ENCODE measurements around the gene STK4.

STK4 gene

DNA sequence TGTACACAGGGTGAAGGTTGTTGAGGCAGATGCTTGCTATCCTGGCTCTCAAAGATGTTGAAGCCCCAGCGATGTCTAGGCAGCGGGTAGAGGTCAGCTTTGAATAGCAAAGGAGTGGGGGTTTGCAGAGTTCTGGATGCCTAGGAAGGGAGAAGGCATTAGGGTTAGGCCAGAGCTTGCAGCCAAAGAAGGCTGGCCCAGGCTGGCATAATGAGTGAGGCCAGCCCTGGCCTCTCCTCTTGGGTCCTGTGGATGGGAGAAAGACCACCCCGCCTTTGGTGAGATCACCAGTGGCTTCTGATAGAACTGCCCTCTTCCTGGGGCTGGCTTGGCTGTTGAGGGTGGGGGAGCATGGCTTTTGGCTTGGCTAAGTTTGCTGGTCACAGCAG lies 149.1 kb downstream of the STK4 start:
- H3K4me3 ChIP-seq = no peak overlapping the region
- TF ChIP-seq, protein P1, sequence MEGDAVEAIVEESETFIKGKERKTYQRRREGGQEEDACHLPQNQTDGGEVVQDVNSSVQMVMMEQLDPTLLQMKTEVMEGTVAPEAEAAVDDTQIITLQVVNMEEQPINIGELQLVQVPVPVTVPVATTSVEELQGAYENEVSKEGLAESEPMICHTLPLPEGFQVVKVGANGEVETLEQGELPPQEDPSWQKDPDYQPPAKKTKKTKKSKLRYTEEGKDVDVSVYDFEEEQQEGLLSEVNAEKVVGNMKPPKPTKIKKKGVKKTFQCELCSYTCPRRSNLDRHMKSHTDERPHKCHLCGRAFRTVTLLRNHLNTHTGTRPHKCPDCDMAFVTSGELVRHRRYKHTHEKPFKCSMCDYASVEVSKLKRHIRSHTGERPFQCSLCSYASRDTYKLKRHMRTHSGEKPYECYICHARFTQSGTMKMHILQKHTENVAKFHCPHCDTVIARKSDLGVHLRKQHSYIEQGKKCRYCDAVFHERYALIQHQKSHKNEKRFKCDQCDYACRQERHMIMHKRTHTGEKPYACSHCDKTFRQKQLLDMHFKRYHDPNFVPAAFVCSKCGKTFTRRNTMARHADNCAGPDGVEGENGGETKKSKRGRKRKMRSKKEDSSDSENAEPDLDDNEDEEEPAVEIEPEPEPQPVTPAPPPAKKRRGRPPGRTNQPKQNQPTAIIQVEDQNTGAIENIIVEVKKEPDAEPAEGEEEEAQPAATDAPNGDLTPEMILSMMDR (IDR thresholded peaks at IDR 0.05) = no peak

DNA sequence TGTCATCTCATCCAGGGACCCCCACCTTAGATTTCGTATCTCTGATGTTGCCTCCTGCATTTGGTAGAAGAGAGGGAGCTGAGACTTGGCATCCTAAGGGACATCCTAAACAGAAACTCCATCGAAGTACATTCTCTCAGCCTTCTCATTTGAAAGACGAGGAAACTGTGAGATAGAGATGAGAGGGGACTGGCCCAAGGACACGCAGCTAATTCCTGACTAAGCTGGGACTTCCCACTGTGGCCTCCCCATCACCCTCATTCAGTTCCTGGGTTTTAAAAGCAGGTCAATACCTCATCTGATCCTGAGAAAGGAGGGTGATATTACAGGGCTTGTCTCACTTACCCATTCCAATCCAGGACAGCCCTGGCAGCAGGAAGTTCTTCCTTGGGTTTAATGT lies 149.5 kb downstream of the STK4 start:
- H3K4me3 ChIP-seq = no peak overlapping the region
- no peak for DNase-seq (ENCODE audit: low spot score)
- H3K27ac ChIP-seq = no peak overlapping the region
- TF ChIP-seq, protein P1 (IDR thresholded peaks at IDR 0.05) = no peak

More for the DNA sequence above, 149.1 kb downstream of the STK4 start:
- H3K27ac ChIP-seq = no peak overlapping the region
- no peak for DNase-seq (ENCODE audit: low spot score)

DNA sequence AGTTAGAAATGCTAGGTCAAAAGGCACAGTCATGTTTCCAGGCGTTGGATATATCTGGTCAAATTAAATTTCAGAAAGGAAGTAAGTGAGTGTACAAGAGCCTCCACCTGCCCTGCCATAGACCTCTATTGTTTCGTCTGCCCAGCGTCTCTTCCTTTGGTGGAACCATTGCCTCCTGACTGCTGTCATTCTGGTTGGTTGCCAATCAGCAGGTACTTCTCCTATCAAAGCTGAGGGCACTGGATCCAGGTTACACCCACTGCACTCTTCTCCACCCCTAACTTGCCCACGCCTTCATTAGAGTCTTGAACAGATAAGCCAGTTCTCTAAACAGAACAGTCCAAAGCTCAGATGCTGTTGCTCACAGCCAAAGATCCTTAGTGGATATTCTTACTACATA lies 151.3 kb downstream of the STK4 start:
- no peak for DNase-seq (ENCODE audit: low spot score)
- TF ChIP-seq, protein P1 (IDR thresholded peaks at IDR 0.05) = no peak
- no peak overlapping the region for H3K4me3 ChIP-seq
- H3K27ac ChIP-seq = no peak overlapping the region

DNA sequence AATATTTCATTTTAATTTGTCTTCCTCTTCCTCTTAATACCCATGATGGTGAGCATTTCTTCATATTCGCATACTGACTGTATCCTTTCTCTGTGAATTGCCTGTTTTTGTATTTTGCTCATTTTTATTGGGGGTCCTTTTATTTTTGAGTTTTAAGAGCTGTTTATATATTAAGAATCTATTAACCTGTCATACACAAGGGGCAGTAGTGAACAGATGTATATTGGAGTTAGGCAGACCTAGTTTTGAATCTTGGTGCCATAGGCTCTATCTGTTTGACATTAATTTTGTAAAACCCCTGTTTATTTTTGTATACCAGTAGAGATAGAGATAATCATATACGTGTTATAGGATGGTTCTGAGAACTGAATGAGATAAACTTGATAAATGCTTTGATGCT lies 151.7 kb downstream of the STK4 start:
- TF ChIP-seq, protein P1 (IDR thresholded peaks at IDR 0.05) = no peak
- no peak for DNase-seq (ENCODE audit: low spot score)
- no peak overlapping the region for H3K4me3 ChIP-seq
- H3K27ac ChIP-seq = no peak overlapping the region

DNA sequence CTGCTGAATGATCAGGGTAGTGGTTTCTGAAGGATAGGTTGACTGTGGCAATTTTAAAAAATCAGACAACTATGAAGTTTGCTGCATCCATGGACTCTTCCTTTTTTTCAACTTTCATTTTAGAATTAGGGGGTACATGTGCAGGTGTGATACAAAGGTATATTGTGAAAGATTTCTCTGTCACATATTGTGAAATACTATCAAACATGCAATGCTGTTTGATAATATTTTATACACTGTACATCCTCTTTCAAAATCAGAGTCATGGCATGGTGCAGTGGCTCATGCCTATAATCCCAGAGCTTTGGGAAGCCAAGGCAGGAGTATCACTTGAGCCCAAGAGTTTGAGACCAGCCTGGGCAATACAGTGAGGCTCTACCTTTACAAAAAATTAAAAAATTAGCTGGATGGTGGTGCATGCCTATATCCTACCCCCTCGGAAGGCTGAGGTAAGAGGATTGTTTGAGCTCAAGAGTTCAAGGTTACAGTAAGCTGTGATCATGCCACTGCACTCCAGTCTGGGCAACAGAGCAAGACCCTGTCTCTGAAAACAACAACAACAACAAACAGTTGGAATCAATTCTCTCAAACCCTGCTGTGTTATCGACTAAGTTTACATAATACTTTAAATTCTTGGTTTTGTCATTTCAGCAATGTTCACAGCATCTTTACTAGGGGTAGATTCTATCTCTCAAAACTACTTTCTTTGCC lies 153.4 kb downstream of the STK4 start:
- H3K4me3 ChIP-seq = no peak overlapping the region
- TF ChIP-seq, protein P1 (IDR thresholded peaks at IDR 0.05) = no peak
- DNase-seq (ENCODE audit: low spot score) = no peak
- H3K27ac ChIP-seq = no peak overlapping the region

DNA sequence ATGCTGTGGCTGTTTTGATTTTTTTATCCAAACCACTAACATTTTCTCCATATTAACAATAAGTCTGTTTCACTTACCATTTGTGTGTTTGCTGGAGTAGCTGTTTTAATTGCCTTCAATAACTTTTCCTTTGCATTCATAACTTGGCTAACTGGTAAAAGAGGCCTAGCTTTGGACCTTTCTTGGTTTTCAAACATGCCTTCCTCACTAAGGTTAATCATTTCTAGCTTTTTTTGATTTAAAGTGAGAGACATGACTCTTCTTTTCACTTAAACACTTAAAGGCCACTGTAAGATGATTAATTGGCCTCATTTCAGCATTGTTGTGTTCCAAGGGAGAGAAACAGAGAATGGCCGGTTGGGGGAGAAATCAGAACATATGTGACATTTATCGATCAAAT lies 155.1 kb downstream of the STK4 start:
- TF ChIP-seq, protein P1 (IDR thresholded peaks at IDR 0.05) = no peak
- no peak for DNase-seq (ENCODE audit: low spot score)
- Histone ChIP-seq H3K4me3 (no peak overlapping the region), H3K27ac (no peak overlapping the region)

DNA sequence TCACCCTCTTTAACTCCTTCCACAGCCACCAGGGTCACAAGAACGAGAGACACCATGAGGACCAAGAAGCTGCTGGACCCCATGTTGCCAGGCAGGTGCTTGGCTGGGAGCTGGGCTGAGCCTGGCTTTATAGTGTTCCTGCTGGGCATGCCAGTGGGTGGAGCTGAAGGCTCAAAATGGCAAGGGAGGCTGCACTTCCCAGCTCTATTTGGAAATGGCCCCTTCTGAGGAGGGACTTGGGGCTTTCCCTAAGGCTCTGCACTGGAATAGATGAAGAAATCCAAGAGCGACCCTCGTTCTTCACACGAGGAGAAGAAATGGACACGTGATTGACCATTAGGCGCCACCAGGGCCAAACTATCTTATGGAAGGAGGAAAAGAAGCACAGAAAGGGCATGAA lies 158.1 kb downstream of the STK4 start, which contains the start of gene WFDC12:
TSS of gene WFDC12 (minus strand) at position 101 of the 400 bp plus-strand sequence. CDS start at position 83, 18 bp downstream.
- H3K27ac ChIP-seq = no peak within 1 kb of the TSS
- TF ChIP-seq, protein P1 (IDR thresholded peaks at IDR 0.05) = no peak
- DNase-seq (ENCODE audit: low spot score) = no peak

More for the DNA sequence above, 158.1 kb downstream of the STK4 start, which contains the start of gene WFDC12:
- no peak within 1 kb of the TSS for H3K4me3 ChIP-seq

Measured in coronary artery (tissue), 2 donors.